Fibroblast of lung (primary cell): Measurements from ENCODE around the gene KMT2E.

Experiments
- EZH2 ChIP-seq: IDR thresholded peaks from 2 replicates; pipeline ENCODE4 v1.5.1; 2012; ENCODE audit warnings: low read length, control low read depth, mild to moderate bottlenecking; ENCODE audit errors: missing control alignments
- TF ChIP-seq, protein P1 (sequence below), 2 donors: IDR thresholded peaks in 1 of 2; conservative IDR thresholded peaks in 1 of 2; 1 replicate in 1 of 2; 2 replicates in 1 of 2; pipeline ENCODE4 v1.5.1; 2011 to 2012; ENCODE audit warnings: low read length in 2 of 2, control low read depth in 1 of 2, inconsistent platforms in 1 of 2, low read depth in 1 of 2, mild to moderate bottlenecking in 1 of 2

GRCh38 chr7:104964626-104965236, 49.3 kb upstream of the KMT2E start:
- TF ChIP-seq, protein P1, sequence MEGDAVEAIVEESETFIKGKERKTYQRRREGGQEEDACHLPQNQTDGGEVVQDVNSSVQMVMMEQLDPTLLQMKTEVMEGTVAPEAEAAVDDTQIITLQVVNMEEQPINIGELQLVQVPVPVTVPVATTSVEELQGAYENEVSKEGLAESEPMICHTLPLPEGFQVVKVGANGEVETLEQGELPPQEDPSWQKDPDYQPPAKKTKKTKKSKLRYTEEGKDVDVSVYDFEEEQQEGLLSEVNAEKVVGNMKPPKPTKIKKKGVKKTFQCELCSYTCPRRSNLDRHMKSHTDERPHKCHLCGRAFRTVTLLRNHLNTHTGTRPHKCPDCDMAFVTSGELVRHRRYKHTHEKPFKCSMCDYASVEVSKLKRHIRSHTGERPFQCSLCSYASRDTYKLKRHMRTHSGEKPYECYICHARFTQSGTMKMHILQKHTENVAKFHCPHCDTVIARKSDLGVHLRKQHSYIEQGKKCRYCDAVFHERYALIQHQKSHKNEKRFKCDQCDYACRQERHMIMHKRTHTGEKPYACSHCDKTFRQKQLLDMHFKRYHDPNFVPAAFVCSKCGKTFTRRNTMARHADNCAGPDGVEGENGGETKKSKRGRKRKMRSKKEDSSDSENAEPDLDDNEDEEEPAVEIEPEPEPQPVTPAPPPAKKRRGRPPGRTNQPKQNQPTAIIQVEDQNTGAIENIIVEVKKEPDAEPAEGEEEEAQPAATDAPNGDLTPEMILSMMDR (conservative IDR thresholded peaks at IDR 0.05 in 1 of 2, IDR thresholded peaks at IDR 0.05 in 1 of 2; ENCODE audit: low read depth in 1 of 2, low read length in 2 of 2) = no peak
- TF ChIP-seq EZH2 = no peak
